Small intestine (tissue), 7 donors: Measurements from ENCODE around the gene PCYT1B. TPM values are rescaled to one million over a fixed set of nuclear protein-coding genes. Genes with fewer than 3 reads are reported as not detected.
"Not testable (repeated sequence)": the region's sequence is repeated elsewhere in the genome, so short reads cannot be mapped to it uniquely, and the experiment has no call there.

Source experiments
- DNase-seq, 2 donors: peaks; one replicate each; pipeline versions ENCODE4 v3.0.0 to v3.0.0-alpha.2; 2013
- FAIRE-seq: peaks from 2 replicates; lab custom pipeline; 2012; peaks lifted over from hg19 to GRCh38; lab: Jason Lieb, UNC
- H3K27ac ChIP-seq, 3 donors: one replicate each; pipeline ENCODE4 v1.5.1; 2013; ENCODE audit warnings: low read length in 2 of 3, mild to moderate bottlenecking in 2 of 3, control low read depth in 1 of 3, inconsistent platforms in 1 of 3, low read depth in 1 of 3, moderate library complexity in 1 of 3
- H3K27me3 ChIP-seq, 3 donors: one replicate each; pipeline ENCODE4 v1.6.1; 2013; ENCODE audit warnings: low read length in 3 of 3, inconsistent platforms in 1 of 3; ENCODE audit not compliant: control insufficient read depth in 3 of 3, insufficient read depth in 3 of 3
- H3K36me3 ChIP-seq, 3 donors: one replicate each; pipeline ENCODE4 v1.6.1; 2013; ENCODE audit warnings: low read length in 3 of 3, inconsistent platforms in 1 of 3, low read depth in 1 of 3, mild to moderate bottlenecking in 1 of 3, moderate library complexity in 1 of 3; ENCODE audit not compliant: control insufficient read depth in 3 of 3, insufficient read depth in 2 of 3
- H3K4me1 ChIP-seq, 3 donors: one replicate each; pipeline ENCODE4 v1.6.1; 2013; ENCODE audit warnings: low read length in 2 of 3, inconsistent platforms in 1 of 3, low read depth in 1 of 3, mild to moderate bottlenecking in 1 of 3, moderate library complexity in 1 of 3; ENCODE audit not compliant: control insufficient read depth in 3 of 3, insufficient read depth in 2 of 3
- H3K4me3 ChIP-seq, 3 donors: one replicate each; pipeline ENCODE4 v1.5.1; 2013; ENCODE audit warnings: low read length in 3 of 3, control low read depth in 1 of 3, inconsistent platforms in 1 of 3, low read depth in 1 of 3, mild to moderate bottlenecking in 1 of 3, moderate library complexity in 1 of 3
- H3K9me3 ChIP-seq, 2 donors: one replicate each; pipeline ENCODE4 v1.6.1; 2013; ENCODE audit warnings: low read depth in 1 of 2, low read length in 1 of 2; ENCODE audit not compliant: control insufficient read depth in 2 of 2, insufficient read depth in 1 of 2
- WGBS, 3 donors: extraction: QIAGEN DNeasy Blood & Tissue Kit; methylation state at CpG; one replicate each; pipeline ENCODE4 v1.1.7; 2013; 5-methylcytosine and 5-hydroxymethylcytosine counted together
- polyA plus RNA-seq, 4 donors: library from polyadenylated mRNA; stranded (reverse) in 3 of 4; unstranded in 1 of 4; fragments of 200-250 nt in 3 of 4; fragments of 120-200 nt in 1 of 4; gene quantifications; one replicate each; pipeline versions ENCODE4 v1.2.1 to v1.2.3, GENCODE V29; 2013
- donor health status: healthy with polysubstance abuse.
- donor health status: control.
- donor health status: control.
- donor health status: Bipolar disorder and iron deficiency.
- donor health status: healthy.

The PCYT1B gene
- polyA plus RNA-seq, 4 donors, result 0.63 to 1.7 TPM; not detected in 2

DNA sequence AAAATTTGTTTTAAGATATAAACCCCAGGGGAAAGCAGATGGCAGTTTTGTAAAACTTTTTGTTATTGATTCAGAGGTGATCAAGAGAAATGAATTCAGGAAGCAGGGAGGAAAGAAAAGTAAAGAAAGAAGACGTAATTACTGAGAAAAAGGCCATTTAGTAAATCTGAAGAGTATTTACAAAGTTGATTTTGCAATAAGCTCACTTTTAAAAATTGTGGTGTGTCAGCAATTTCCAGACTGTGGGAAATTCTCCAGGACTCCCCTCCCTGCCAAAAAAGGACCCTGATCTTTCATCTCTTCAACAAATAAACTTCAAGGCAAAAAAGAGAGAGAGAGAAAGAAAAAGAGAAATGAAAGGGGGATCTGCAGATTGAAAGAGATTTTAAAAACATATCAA, 36.6 kb downstream of the PCYT1B start:
- H3K9me3 ChIP-seq, result no peaks in the 10 kb centered on the region
- H3K27me3 ChIP-seq, result no peaks in the 10 kb centered on the region
- DNase-seq, result no peak
- no peaks in the 10 kb centered on the region for H3K4me1 ChIP-seq
- no peaks in the 10 kb centered on the region for H3K36me3 ChIP-seq
- H3K27ac ChIP-seq, result no peak overlapping the region
- no peak for FAIRE-seq
- no peak overlapping the region for H3K4me3 ChIP-seq
- WGBS, 3 donors, result 28 to 83% (median 64%) methylated on average over 1 of the region's 1 CpG

DNA sequence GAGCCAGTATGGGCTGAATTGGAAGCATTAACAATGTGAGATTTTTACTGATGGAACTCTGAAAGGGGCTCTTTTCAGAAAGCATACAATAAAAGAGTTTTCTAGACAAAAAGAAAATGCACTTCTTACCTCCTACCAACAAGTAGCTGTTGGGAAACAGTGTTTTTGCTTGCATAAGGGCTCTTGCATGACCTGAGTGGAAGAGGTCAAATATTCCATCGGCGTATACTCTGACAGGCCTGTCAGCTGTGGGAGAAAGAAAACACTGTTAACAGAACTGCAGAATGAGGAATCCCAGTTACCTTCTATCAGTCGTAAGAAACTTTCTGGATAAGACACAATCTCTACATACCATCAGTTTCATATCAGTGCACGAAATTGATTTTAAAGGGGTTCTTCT, 39.5 kb downstream of the PCYT1B start:
- Histone ChIP-seq H3K4me1 (no peaks in the 10 kb centered on the region), H3K4me3 (no peak overlapping the region), H3K9me3 (no peaks in the 10 kb centered on the region), H3K27me3 (no peaks in the 10 kb centered on the region), H3K36me3 (no peaks in the 10 kb centered on the region), H3K27ac (no peak overlapping the region)
- WGBS, 3 donors, result 67 to 77% (median 67%) methylated on average over 4 of the region's 4 CpGs
- DNase-seq (no peak), FAIRE-seq (no peak)

DNA sequence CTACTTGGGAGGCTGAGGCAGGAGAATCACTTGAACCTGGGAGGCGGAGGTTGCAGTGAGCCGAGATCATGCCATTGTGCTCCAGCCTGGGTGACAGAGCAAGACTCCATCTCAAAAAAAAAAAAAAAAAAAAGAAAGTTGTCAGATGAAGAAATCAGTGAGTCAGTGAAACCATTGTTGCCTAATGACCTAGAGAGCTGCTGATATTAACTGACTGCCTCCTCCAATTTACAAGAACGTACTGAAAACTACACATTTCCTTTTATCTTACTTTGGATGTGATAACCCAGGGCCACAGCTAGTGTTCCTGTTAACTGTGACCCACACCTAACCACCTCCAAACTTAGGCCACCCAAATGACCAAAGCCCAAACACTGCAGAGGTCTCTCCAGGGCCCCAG, 41.2 kb downstream of the PCYT1B start:
- H3K9me3 ChIP-seq, H3K36me3 ChIP-seq, H3K27ac ChIP-seq, H3K4me1 ChIP-seq, H3K27me3 ChIP-seq, DNase-seq, FAIRE-seq, H3K4me3 ChIP-seq: not testable (repeated sequence)
- 79 to 92% (median 86%) methylated on average over 3 of the region's 3 CpGs for WGBS, 3 donors

- H3K4me1 ChIP-seq, result no peaks in the 10 kb centered on the region
- WGBS, 3 donors, result 63 to 72% (median 70%) methylated on average over 1 of the region's 1 CpG
- H3K36me3 ChIP-seq, result no peaks in the 10 kb centered on the region
- no peaks in the 10 kb centered on the region for H3K9me3 ChIP-seq
- DNase-seq, result no peak
- no peak overlapping the region for H3K4me3 ChIP-seq
- FAIRE-seq, result no peak
- H3K27me3 ChIP-seq, result no peaks in the 10 kb centered on the region
- no peak overlapping the region for H3K27ac ChIP-seq
Measured at GRCh38 chrX:24603191-24603590, 44.0 kb downstream of the PCYT1B start.

GRCh38 chrX:24601858-24602257, 45.3 kb downstream of the PCYT1B start:
- 89 to 95% (median 94%) methylated on average over 4 of the region's 4 CpGs for WGBS, 3 donors
- no peak overlapping the region for H3K27ac ChIP-seq
- DNase-seq (no peak), FAIRE-seq (no peak)
- H3K27me3 ChIP-seq, result no peaks in the 10 kb centered on the region
- no peaks in the 10 kb centered on the region for H3K4me1 ChIP-seq
- no peaks in the 10 kb centered on the region for H3K9me3 ChIP-seq
- H3K36me3 ChIP-seq, result no peaks in the 10 kb centered on the region
- no peak overlapping the region for H3K4me3 ChIP-seq

GRCh38 chrX:24594501-24594900, 52.6 kb downstream of the PCYT1B start:
- Histone ChIP-seq H3K9me3 (no peaks in the 10 kb centered on the region), H3K36me3 (no peaks in the 10 kb centered on the region), H3K27me3 (no peaks in the 10 kb centered on the region), H3K27ac (no peak overlapping the region), H3K4me1 (no peaks in the 10 kb centered on the region), H3K4me3 (no peak overlapping the region)
- FAIRE-seq (no peak), DNase-seq (no peak)
- WGBS, 3 donors, result 75 to 90% (median 80%) methylated on average over 4 of the region's 4 CpGs

DNA sequence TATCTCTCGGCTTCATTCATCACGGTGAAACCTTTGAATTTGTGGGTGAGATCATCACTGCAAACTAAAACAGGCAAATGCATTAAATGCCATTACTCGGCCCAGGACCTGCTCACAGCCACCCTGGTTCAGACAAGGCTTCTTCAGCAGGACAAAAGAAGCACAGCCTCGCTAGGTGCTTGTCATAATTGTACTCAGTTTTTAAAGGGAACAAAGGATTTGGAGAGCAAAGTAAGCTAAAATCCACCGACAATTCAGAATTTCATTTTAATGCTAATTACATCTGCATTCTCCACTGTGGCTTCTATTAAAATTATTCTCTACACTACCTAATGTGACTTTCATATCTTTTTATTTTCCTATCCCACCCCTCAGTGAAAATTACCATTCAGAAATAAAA, 57.0 kb downstream of the PCYT1B start:
- Histone ChIP-seq H3K27me3 (no peaks in the 10 kb centered on the region), H3K27ac (no peak overlapping the region), H3K4me3 (no peak overlapping the region), H3K4me1 (no peaks in the 10 kb centered on the region), H3K9me3 (no peaks in the 10 kb centered on the region), H3K36me3 (no peaks in the 10 kb centered on the region)
- no peak for DNase-seq
- no peak for FAIRE-seq
- WGBS, 3 donors, result 74 to 91% (median 83%) methylated on average over 5 of the region's 5 CpGs

- H3K36me3 ChIP-seq, result no peaks in the 10 kb centered on the region
- 79 to 86% (median 80%) methylated on average over 9 of the region's 9 CpGs for WGBS, 3 donors
- H3K27ac ChIP-seq, result no peak overlapping the region
- DNase-seq (no peak), FAIRE-seq (no peak)
- H3K4me3 ChIP-seq, result no peak overlapping the region
- no peaks in the 10 kb centered on the region for H3K4me1 ChIP-seq
- no peaks in the 10 kb centered on the region for H3K27me3 ChIP-seq
- no peaks in the 10 kb centered on the region for H3K9me3 ChIP-seq
Measured at GRCh38 chrX:24577091-24577490, 70.1 kb downstream of the PCYT1B start.

DNA sequence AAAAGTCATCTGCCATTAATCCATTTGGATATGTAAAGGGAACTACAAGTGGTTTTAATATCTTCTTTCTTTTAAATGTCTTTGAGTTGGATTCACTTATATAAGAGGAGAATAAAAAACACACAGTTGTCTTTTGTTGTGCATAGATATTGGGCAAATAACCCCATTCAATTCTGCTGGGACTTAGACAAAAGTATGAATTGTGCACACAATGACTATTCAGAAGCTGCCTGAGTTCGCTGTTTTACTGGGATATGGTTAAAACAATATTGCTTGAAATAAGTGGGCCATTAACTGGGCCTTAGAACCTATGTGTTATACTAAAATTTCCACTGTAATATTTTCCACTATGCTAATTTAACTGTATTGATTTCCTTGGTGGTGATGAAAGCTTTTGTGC, 71.7 kb downstream of the PCYT1B start:
- 55 to 90% (median 84%) methylated on average over 1 of the region's 1 CpG for WGBS, 3 donors
- H3K9me3 ChIP-seq, result no peaks in the 10 kb centered on the region
- FAIRE-seq (no peak), DNase-seq (no peak)
- no peaks in the 10 kb centered on the region for H3K4me1 ChIP-seq
- no peak overlapping the region for H3K4me3 ChIP-seq
- H3K27ac ChIP-seq, result no peak overlapping the region
- no peaks in the 10 kb centered on the region for H3K36me3 ChIP-seq
- no peaks in the 10 kb centered on the region for H3K27me3 ChIP-seq
